ENCODE measurements around the gene RBCK1. TPM values are rescaled to one million over a fixed set of nuclear protein-coding genes. Genes with fewer than 3 reads are reported as not detected.

Gene RBCK1
- total and polyA plus RNA-seq, 7 donors: 34.1 to 52.5 (median 43.1) TPM

DNA sequence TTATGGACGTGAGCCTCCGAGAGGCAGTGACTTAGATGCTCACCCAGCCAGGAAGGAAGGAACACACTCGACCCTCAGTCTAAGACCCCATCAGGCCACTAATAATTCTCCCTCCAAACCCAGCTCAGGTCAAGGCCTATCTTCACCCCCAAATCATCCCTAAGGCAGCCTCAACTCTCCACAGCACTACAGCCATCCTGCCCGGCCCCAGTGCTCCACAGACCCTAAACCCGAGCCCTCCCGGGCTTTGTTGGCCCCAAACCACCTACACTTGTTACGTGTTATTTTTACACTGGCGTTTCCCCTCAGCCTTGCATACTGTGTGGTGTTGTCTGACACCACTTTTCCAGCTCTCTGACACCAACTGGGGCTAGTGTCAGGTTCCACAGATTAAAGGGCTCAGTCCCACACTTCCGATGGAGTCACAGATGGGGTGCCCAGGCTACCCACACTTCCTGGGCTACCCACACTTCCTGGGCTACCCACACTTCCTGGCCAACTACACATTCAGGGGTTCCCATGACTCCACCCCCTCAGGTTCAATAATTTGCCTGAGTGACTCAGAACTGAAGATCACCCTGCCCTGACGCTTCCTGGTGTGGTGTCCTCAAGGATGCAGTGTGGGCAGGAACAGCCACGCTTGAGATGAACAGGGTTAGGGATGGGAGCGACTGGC lies 25.3 kb downstream of the RBCK1 start:
- no peak for DNase-seq
- no peaks in the 10 kb centered on the region for H3K9me3 ChIP-seq
- peak overlapping the region; percentile 68 for H3K27ac ChIP-seq
- ATAC-seq: peak; percentile 25 to 48 (median 34)
- no peaks in the 10 kb centered on the region for H3K27me3 ChIP-seq (ENCODE audit: insufficient read depth in 3 of 3, low read length in 2 of 3)
- H3K36me3 ChIP-seq (ENCODE audit: insufficient read depth in 1 of 2, low read depth in 1 of 2): peaks cover 4 to 83% of the 10 kb centered on the region in 2 donors
- 42 to 67% (median 45%) methylated on average over 12 of the region's 12 CpGs for WGBS, 3 donors
- intact Hi-C loops (cut with DNase I): loop anchor here in 1 of 2 donors (5.0 kb wide), 1 partner anchor 81 kb away; no protein-coding TSS in a partner anchor
- H3K4me1 ChIP-seq: peaks cover 25% of the 10 kb centered on the region
- TF ChIP-seq, protein P1, sequence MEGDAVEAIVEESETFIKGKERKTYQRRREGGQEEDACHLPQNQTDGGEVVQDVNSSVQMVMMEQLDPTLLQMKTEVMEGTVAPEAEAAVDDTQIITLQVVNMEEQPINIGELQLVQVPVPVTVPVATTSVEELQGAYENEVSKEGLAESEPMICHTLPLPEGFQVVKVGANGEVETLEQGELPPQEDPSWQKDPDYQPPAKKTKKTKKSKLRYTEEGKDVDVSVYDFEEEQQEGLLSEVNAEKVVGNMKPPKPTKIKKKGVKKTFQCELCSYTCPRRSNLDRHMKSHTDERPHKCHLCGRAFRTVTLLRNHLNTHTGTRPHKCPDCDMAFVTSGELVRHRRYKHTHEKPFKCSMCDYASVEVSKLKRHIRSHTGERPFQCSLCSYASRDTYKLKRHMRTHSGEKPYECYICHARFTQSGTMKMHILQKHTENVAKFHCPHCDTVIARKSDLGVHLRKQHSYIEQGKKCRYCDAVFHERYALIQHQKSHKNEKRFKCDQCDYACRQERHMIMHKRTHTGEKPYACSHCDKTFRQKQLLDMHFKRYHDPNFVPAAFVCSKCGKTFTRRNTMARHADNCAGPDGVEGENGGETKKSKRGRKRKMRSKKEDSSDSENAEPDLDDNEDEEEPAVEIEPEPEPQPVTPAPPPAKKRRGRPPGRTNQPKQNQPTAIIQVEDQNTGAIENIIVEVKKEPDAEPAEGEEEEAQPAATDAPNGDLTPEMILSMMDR (IDR thresholded peaks at IDR 0.05): no peak
- no peak overlapping the region for H3K4me3 ChIP-seq

DNA sequence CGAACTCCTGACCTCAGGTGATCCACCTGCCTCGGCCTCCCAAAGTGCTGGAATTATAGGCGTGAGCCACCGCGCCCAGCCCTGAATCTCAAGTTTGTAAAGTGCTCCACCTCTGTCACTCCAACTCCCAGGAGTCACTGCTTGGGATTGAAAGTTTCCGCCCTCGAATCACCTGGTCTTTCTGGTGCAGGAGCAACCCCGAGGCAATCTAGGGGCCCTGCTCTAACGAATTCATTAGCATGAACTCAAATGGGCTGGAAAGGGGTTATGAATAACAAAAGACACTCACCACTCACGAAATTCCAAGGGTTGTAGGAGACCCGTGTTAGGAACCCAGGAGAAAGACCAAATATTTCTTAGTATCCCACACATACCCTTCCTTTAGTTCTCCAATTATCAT lies 26.1 kb downstream of the RBCK1 start:
- Histone ChIP-seq H3K27ac (no peak overlapping the region), H3K9me3 (no peaks in the 10 kb centered on the region), H3K36me3 (ENCODE audit: insufficient read depth in 1 of 2, low read depth in 1 of 2) (peaks cover 4 to 82% of the 10 kb centered on the region in 2 donors), H3K4me3 (no peak overlapping the region), H3K4me1 (peaks cover 32% of the 10 kb centered on the region), H3K27me3 (ENCODE audit: insufficient read depth in 3 of 3, low read length in 2 of 3) (no peaks in the 10 kb centered on the region)
- ATAC-seq: no peak
- TF ChIP-seq, protein P1 (IDR thresholded peaks at IDR 0.05): no peak
- intact Hi-C loops (cut with DNase I): loop anchor here in 1 of 2 donors (5.0 kb wide), 1 partner anchor 82 kb away; no protein-coding TSS in a partner anchor
- no peak for DNase-seq
- WGBS, 3 donors: 79 to 82% (median 79%) methylated on average over 11 of the region's 11 CpGs

DNA sequence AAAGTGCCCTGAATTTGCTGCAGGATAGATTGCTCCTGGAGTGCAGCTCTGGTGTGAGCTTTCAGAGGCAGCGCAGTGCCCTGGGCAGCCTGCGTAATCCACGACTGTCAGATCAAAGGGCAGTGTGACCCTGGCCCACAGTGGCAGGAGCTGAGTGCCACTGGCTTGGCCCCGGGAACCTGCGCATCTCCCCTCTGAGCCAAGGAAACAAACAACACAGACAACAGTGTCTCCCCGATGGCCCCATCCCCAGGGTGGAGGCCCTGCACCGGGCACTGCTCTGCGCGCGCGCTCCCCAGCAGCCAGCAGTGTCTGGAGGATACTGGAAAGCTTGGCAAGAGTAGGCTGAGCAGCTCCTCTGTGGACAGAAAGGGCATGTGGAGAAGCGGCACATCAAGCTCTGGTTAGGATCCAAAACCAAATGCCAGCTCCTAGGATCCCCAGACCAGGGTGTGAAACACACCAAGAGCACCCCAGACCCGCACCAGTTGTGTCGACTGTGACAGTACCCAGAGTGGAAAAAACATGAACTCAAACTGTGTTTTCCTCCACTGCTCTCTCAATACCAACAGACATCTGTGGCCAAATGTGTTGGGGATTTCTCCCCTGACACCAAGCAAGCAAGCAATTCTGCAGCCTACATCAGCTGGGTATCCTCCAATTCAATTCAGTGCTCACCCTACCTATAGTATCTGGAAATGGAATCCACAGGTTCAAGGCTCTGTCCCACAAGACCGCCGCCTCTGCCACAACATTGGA lies 26.7 kb downstream of the RBCK1 start:
- WGBS, 3 donors: 57 to 71% (median 60%) methylated on average over 16 of the region's 16 CpGs
- Histone ChIP-seq H3K27me3 (ENCODE audit: insufficient read depth in 3 of 3, low read length in 2 of 3) (no peaks in the 10 kb centered on the region), H3K27ac (no peak overlapping the region), H3K4me3 (no peak overlapping the region), H3K36me3 (ENCODE audit: insufficient read depth in 1 of 2, low read depth in 1 of 2) (peaks cover 4 to 82% of the 10 kb centered on the region in 2 donors), H3K4me1 (peaks cover 32% of the 10 kb centered on the region), H3K9me3 (no peaks in the 10 kb centered on the region)
- DNase-seq (no peak), ATAC-seq (no peak)
- intact Hi-C loops (cut with DNase I): loop anchor here in 1 of 2 donors (5.0 kb wide), 2 partner anchors 63 to 83 kb away; no protein-coding TSS in a partner anchor
- TF ChIP-seq, protein P1 (IDR thresholded peaks at IDR 0.05): no peak

DNA sequence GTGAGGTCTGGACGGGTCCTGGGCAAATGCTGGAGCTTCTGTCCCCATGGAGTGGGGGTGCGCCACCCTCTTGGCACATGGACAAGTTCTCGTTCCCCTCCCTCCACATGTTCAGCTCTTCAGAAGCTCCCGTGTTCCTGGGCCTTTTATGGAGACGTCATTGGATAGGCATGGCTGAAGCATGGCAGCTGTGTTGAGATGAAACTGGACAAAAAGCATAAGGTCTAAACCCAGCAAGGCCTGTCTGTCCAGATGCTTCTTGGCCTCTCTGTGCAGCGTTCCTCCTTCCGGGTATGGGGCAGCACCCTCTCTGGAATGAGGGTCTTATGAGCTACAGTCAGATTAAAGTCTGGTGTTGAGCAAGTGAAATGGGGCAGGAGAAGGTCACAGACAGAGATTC lies 27.5 kb downstream of the RBCK1 start:
- Histone ChIP-seq H3K36me3 (ENCODE audit: insufficient read depth in 1 of 2, low read depth in 1 of 2) (peaks cover 8 to 82% of the 10 kb centered on the region in 2 donors), H3K27me3 (ENCODE audit: insufficient read depth in 3 of 3, low read length in 2 of 3) (no peaks in the 10 kb centered on the region), H3K4me1 (peaks cover 32% of the 10 kb centered on the region), H3K4me3 (no peak overlapping the region), H3K27ac (no peak overlapping the region), H3K9me3 (no peaks in the 10 kb centered on the region)
- intact Hi-C loops (cut with DNase I): loop anchor here in 1 of 2 donors (5.0 kb wide), 1 partner anchor 63 kb away; no protein-coding TSS in a partner anchor
- TF ChIP-seq, protein P1 (IDR thresholded peaks at IDR 0.05): no peak
- no peak for ATAC-seq
- no peak for DNase-seq
- WGBS, 3 donors: 50 to 61% (median 55%) methylated on average over 7 of the region's 7 CpGs
